Measurements from ENCODE around the gene ABCA12. TPM values are rescaled to one million over a fixed set of nuclear protein-coding genes. Genes with fewer than 3 reads are reported as not detected.

Gene ABCA12
- total RNA-seq, 1 experiment from 2014 or later: 1.3 TPM

DNA sequence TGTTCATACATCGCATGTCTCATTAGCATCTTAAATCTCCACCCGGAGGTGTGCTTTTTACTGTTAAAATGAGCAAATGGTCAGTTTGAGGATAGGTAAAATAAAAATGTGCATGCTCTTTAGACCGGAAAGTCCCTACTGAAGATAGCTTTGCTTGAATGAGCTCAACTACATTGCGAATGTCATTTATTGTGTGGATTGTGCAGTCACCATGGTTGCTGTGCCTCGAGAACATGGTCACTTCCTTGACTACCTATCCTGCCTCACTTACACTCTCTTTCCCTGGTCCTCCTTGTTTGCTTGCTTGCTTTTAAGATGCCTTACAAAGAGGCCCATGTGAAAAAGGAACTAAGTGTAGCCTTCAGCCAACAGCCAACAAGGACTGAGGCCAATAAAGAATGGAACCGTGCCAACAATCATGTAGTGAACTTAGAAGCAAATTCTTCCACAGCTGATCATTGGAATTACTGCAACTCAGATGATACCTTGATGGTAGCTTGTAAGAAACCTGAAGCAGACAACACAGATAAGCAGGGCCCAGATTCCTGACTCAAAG is 256.7 kb downstream of the ABCA12 start:
- ATAC-seq: no peak
- H3K9me2 ChIP-seq (ENCODE audit: insufficient read depth): no peaks in the 10 kb centered on the region
- ChIA-PET POLR2A (no interaction called here), CTCF (no interaction called here), RAD21 (ENCODE audit: low non-redundant PET in 1 of 2, low total read pairs in 2 of 2, uncharacterized antibody in 2 of 2, unreplicated experiment in 2 of 2) (interaction anchor here in 1 of 2 experiments (0.6 kb wide), 1 partner anchor 1163 kb away, joined by 3 read pairs; no protein-coding TSS in a partner anchor)
- no peak overlapping the region for H2AFZ ChIP-seq (ENCODE audit: low read depth, low read length, poor library complexity, severe bottlenecking)
- H3K4me1 ChIP-seq (ENCODE audit: control insufficient read depth in 1 of 2, insufficient read depth in 2 of 2, low read length in 2 of 2): no peaks in the 10 kb centered on the region
- DNase-seq (ENCODE audit: low read depth, low spot score): no peak
- no peak overlapping the region for H3K4me2 ChIP-seq (ENCODE audit: low read length)
- TF ChIP-seq SP1 (IDR thresholded peaks at IDR 0.05; ENCODE audit: low read depth) (no peak), EGR1 (IDR thresholded peaks at IDR 0.05; ENCODE audit: low read depth) (no peak), ZNF274 (IDR thresholded peaks at IDR 0.05; ENCODE audit: low read depth, low read length) (no peak), ZFX (IDR thresholded peaks at IDR 0.05) (no peak), REST (IDR thresholded peaks at IDR 0.05; ENCODE audit: low read depth) (no peak), TCF7L2 (IDR thresholded peaks at IDR 0.05; ENCODE audit: borderline replicate concordance, extremely low read depth, insufficient read depth, insufficient read length) (no peak), CBX3 (IDR thresholded peaks at IDR 0.05; ENCODE audit: low read depth) (no peak), CEBPB (IDR thresholded peaks at IDR 0.05; ENCODE audit: low read depth) (no peak), EZH2phosphoT487 (IDR thresholded peaks at IDR 0.05; ENCODE audit: borderline replicate concordance) (no peak), FOSL1 (IDR thresholded peaks at IDR 0.05; ENCODE audit: low read depth) (no peak), ELF1 (IDR thresholded peaks at IDR 0.05; ENCODE audit: borderline replicate concordance, low read depth) (no peak), YY1 (IDR thresholded peaks at IDR 0.05; ENCODE audit: extremely low read depth, insufficient replicate concordance, low read depth, low read length) (no peak), EZH2 (IDR thresholded peaks at IDR 0.05) (no peak), POLR2A (IDR thresholded peaks at IDR 0.05; ENCODE audit: borderline replicate concordance, extremely low read depth, insufficient read depth, insufficient read length) (no peak), POLR2AphosphoS5 (IDR thresholded peaks at IDR 0.05; ENCODE audit: low read depth, low read length) (no peak), ATF3 (IDR thresholded peaks at IDR 0.05) (no peak)
- TF ChIP-seq, protein P1, sequence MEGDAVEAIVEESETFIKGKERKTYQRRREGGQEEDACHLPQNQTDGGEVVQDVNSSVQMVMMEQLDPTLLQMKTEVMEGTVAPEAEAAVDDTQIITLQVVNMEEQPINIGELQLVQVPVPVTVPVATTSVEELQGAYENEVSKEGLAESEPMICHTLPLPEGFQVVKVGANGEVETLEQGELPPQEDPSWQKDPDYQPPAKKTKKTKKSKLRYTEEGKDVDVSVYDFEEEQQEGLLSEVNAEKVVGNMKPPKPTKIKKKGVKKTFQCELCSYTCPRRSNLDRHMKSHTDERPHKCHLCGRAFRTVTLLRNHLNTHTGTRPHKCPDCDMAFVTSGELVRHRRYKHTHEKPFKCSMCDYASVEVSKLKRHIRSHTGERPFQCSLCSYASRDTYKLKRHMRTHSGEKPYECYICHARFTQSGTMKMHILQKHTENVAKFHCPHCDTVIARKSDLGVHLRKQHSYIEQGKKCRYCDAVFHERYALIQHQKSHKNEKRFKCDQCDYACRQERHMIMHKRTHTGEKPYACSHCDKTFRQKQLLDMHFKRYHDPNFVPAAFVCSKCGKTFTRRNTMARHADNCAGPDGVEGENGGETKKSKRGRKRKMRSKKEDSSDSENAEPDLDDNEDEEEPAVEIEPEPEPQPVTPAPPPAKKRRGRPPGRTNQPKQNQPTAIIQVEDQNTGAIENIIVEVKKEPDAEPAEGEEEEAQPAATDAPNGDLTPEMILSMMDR (IDR thresholded peaks at IDR 0.05 in 2 of 3, conservative IDR thresholded peaks at IDR 0.05 in 1 of 3; ENCODE audit: borderline replicate concordance in 1 of 3, insufficient read depth in 1 of 3, low read depth in 2 of 3, low read length in 2 of 3): no peak
- TF ChIP-seq, protein P2, sequence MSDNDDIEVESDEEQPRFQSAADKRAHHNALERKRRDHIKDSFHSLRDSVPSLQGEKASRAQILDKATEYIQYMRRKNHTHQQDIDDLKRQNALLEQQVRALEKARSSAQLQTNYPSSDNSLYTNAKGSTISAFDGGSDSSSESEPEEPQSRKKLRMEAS (IDR thresholded peaks at IDR 0.05): no peak
- TF ChIP-seq, protein P3, sequence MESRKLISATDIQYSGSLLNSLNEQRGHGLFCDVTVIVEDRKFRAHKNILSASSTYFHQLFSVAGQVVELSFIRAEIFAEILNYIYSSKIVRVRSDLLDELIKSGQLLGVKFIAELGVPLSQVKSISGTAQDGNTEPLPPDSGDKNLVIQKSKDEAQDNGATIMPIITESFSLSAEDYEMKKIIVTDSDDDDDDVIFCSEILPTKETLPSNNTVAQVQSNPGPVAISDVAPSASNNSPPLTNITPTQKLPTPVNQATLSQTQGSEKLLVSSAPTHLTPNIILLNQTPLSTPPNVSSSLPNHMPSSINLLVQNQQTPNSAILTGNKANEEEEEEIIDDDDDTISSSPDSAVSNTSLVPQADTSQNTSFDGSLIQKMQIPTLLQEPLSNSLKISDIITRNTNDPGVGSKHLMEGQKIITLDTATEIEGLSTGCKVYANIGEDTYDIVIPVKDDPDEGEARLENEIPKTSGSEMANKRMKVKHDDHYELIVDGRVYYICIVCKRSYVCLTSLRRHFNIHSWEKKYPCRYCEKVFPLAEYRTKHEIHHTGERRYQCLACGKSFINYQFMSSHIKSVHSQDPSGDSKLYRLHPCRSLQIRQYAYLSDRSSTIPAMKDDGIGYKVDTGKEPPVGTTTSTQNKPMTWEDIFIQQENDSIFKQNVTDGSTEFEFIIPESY (IDR thresholded peaks at IDR 0.05; ENCODE audit: extremely low read depth, insufficient replicate concordance, low read length): no peak
- no TSS peak for BruUV-seq (replicated peaks)
- no peak overlapping the region for H3K4me3 ChIP-seq (replicated peaks in 1 of 2; ENCODE audit: low read depth in 1 of 2, low read length in 2 of 2)
- H3K27me3 ChIP-seq (ENCODE audit: insufficient read depth, low read length): no peaks in the 10 kb centered on the region
- H4K20me1 ChIP-seq (ENCODE audit: insufficient read depth): no peaks in the 10 kb centered on the region
- intact Hi-C loops (cut with micrococcal nuclease): no loop called here
- H3K27ac ChIP-seq (ENCODE audit: low read depth, low read length): no peak overlapping the region
- no peaks in the 10 kb centered on the region for H3K79me2 ChIP-seq (ENCODE audit: insufficient read depth, low read length)
- no peak overlapping the region for H3K9ac ChIP-seq (ENCODE audit: low read length)
- no peaks in the 10 kb centered on the region for H3K36me3 ChIP-seq (ENCODE audit: control insufficient read depth in 1 of 2, insufficient read depth in 2 of 2, low read length in 2 of 2)
- H3K9me3 ChIP-seq (ENCODE audit: control insufficient read depth in 1 of 2, insufficient read depth in 1 of 2, low read depth in 1 of 2, low read length in 2 of 2): no peaks in the 10 kb centered on the region

All from HCT116 (cell line).